A204.1 (cell line): ENCODE results near the gene MCF2L.

Experiments used
- FAIRE-seq: peaks from 2 replicates; lab custom pipeline; 2012; peaks lifted over from hg19 to GRCh38; lab: Jason Lieb, UNC

The MCF2L gene

GRCh38 chr13:112962911-112963625 is 5.9 kb upstream of the MCF2L start:
- FAIRE-seq: no peak

- no peak for FAIRE-seq
Observed at GRCh38 chr13:112963641-112964040, 5.4 kb upstream of the MCF2L start.

- FAIRE-seq: no peak
Observed at GRCh38 chr13:112964971-112965492, 4.0 kb upstream of the MCF2L start.

GRCh38 chr13:112965573-112966115 is 3.4 kb upstream of the MCF2L start:
- FAIRE-seq: no peak

- no peak for FAIRE-seq
Observed at GRCh38 chr13:112966776-112967175, 2.2 kb upstream of the MCF2L start.

GRCh38 chr13:112967686-112968379 is 1.2 kb upstream of the MCF2L start:
- no peak for FAIRE-seq

GRCh38 chr13:112968380-112968909 is 569 bp upstream of the MCF2L start:
- no peak for FAIRE-seq

GRCh38 chr13:112969692-112970338 is 801 bp downstream of the MCF2L start:
- FAIRE-seq: no peak

- FAIRE-seq: no peak
Observed at GRCh38 chr13:112970552-112971287, 1.7 kb downstream of the MCF2L start.

GRCh38 chr13:112971288-112971643 is 2.3 kb downstream of the MCF2L start:
- FAIRE-seq: no peak

GRCh38 chr13:112972258-112972657 is 3.2 kb downstream of the MCF2L start:
- no peak for FAIRE-seq

GRCh38 chr13:112972867-112973576 is 4.0 kb downstream of the MCF2L start:
- FAIRE-seq: no peak

GRCh38 chr13:112973577-112973951 is 4.5 kb downstream of the MCF2L start:
- no peak for FAIRE-seq

GRCh38 chr13:112974125-112974524 is 5.1 kb downstream of the MCF2L start:
- FAIRE-seq: no peak

- no peak for FAIRE-seq
Observed at GRCh38 chr13:112974671-112975070, 5.7 kb downstream of the MCF2L start.

GRCh38 chr13:112975401-112975939 is 6.5 kb downstream of the MCF2L start:
- FAIRE-seq: no peak

- no peak for FAIRE-seq
Observed at GRCh38 chr13:112976526-112976925, 7.5 kb downstream of the MCF2L start.

GRCh38 chr13:112977091-112977490 is 8.1 kb downstream of the MCF2L start:
- FAIRE-seq: no peak

- no peak for FAIRE-seq
Observed at GRCh38 chr13:112977525-112977924, 8.5 kb downstream of the MCF2L start.

GRCh38 chr13:112978561-112979405 is 9.8 kb downstream of the MCF2L start:
- FAIRE-seq: no peak
